Heart left ventricle (tissue), 13 donors: ENCODE results near the gene MALSU1.

Experiments used
- CTCF ChIP-seq, 12 donors: fragments of 200-600 bp; sonication (generic) in 4 of 12; IDR thresholded peaks; one replicate each; pipeline versions ENCODE4 v1.5.0 to v1.8.0; 2018 to 2022; ENCODE audit warnings: antibody characterized with exemption in 12 of 12, mild to moderate bottlenecking in 5 of 12
- POLR2A ChIP-seq, 2 donors: fragments of 450-650 bp; IDR thresholded peaks; one replicate each; pipeline ENCODE4 v1.6.1; 2017; ENCODE audit warnings: antibody characterized with exemption in 2 of 2, mild to moderate bottlenecking in 2 of 2, moderate library complexity in 2 of 2
- donor health status: ischemic (EF 13 %, LVEDD 7.1; RV severe dilation, severe dysfunction).
- donor health status: DM: no; HTN: yes; CAD: no.
- donor health status: DM: no; HTN: no; CAD: no.
- donor health status: ischemic (EF 25% LVEDD 6.9; RV normal size, moderate dysfunction).
- donor health status: ischemic (EF 25% LVEDD 5.7; RV mildly dilated, moderate dysfunction).
- donor health status: ischemic (EF 35%, LVEDD 5.7; RV mildly dilated, moderate dysfunction).
- donor health status: nonischemic (EF 11% LVEDD 7.7; RV severe dilation, severe dysfunction).
- donor health status: DM: yes; HTN: yes; CAD: no.
- donor health status: PGD.
- donor health status: ischemic (EF 29% LVEDD 5.4; RV normal size, mild dysfunction).
- donor health status: nonischemic (EF 23%, LVEDD 6.1; RV moderate dilation, normal function).

- TF ChIP-seq CTCF (IDR thresholded peaks at IDR 0.05) = no peak
- no peak for TF ChIP-seq POLR2A (IDR thresholded peaks at IDR 0.05)
Observed at GRCh38 chr7:23345601-23346000, 46.5 kb downstream of the MALSU1 start.
